H1 (cell line): ENCODE data around the gene ZNF385B. TPM values are rescaled to one million over a fixed set of nuclear protein-coding genes. Genes with fewer than 3 reads are reported as not detected.

Experiments
- CTCF ChIA-PET: fragments of 300-600 bp; sonication (Branson Sonifier 250); formaldehyde crosslinking; loops from one replicate; lab custom pipeline; 2021; ENCODE audit not compliant: partially characterized antibody; lab: Charles Lee
- POLR2A ChIA-PET: fragments of 300-600 bp; sonication (Branson Sonifier 250); formaldehyde crosslinking; loops from one replicate; lab custom pipeline; 2021; ENCODE audit warnings: inconsistent platforms; ENCODE audit not compliant: partially characterized antibody; lab: Charles Lee
- DNase-seq, 2 experiments: peaks; one replicate each; pipeline versions ENCODE4 v3.0.0 to v3.0.0-alpha.2; 2010 to 2022; ENCODE audit warnings: low spot score in 2 of 2, low read depth in 1 of 2, mixed read lengths in 1 of 2
- FAIRE-seq: peaks from 2 replicates; lab custom pipeline; 2011; peaks lifted over from hg19 to GRCh38; lab: Jason Lieb, UNC
- H2AFZ ChIP-seq: 2 replicates; pipeline ENCODE4 v1.8.1; 2012; ENCODE audit warnings: low read length, inconsistent platforms
- H2AK5ac ChIP-seq: 2 replicates; pipeline ENCODE4 v1.6.1; 2013; ENCODE audit warnings: low read depth, low read length
- H2BK120ac ChIP-seq: replicated peaks from 2 replicates; pipeline ENCODE3; 2013; ENCODE audit warnings: low read depth, low read length, inconsistent platforms
- H2BK12ac ChIP-seq: 2 replicates; pipeline ENCODE4 v1.6.1; 2013; ENCODE audit warnings: low read depth, low read length
- H2BK15ac ChIP-seq: 2 replicates; pipeline ENCODE4 v1.6.1; 2013; ENCODE audit warnings: low read length
- H2BK20ac ChIP-seq: 2 replicates; pipeline ENCODE4 v1.6.1; 2013; ENCODE audit warnings: low read length
- H2BK5ac ChIP-seq: 2 replicates; pipeline ENCODE4 v1.6.1; 2013; ENCODE audit warnings: low read depth, low read length
- H3K14ac ChIP-seq: 2 replicates; pipeline ENCODE4 v1.6.1; 2013; ENCODE audit warnings: inconsistent platforms; ENCODE audit not compliant: insufficient read length
- H3K18ac ChIP-seq: 2 replicates; pipeline ENCODE4 v1.6.1; 2013; ENCODE audit warnings: low read length; ENCODE audit errors: extremely low read depth
- H3K23ac ChIP-seq: 2 replicates; pipeline ENCODE4 v1.6.1; 2013; ENCODE audit warnings: inconsistent platforms; ENCODE audit not compliant: insufficient read length
- H3K23me2 ChIP-seq: 2 replicates; pipeline ENCODE4 v1.6.1; 2013; ENCODE audit warnings: low read depth, low read length
- H3K27ac ChIP-seq: 2 replicates; pipeline ENCODE4 v1.6.1; 2011; ENCODE audit warnings: low read depth, low read length, inconsistent platforms
- H3K27me3 ChIP-seq, 4 experiments: replicated peaks in 1 of 4; 1 replicate in 1 of 4; 2 replicates in 3 of 4; pipeline versions ENCODE4 v1.6.1 to v1.8.1; 2011 to 2013; ENCODE audit warnings: low read length in 3 of 4, mild to moderate bottlenecking in 3 of 4, inconsistent platforms in 2 of 4, mixed read lengths in 2 of 4, moderate library complexity in 1 of 4; ENCODE audit not compliant: control insufficient read depth in 3 of 4, insufficient read depth in 3 of 4; ENCODE audit errors: extremely low read depth in 1 of 4
- H3K36me3 ChIP-seq, 4 experiments: 2 replicates each; pipeline versions ENCODE4 v1.6.1 to v1.8.1; 2011 to 2013; ENCODE audit warnings: mild to moderate bottlenecking in 4 of 4, low read length in 3 of 4, moderate library complexity in 2 of 4, control low read depth in 1 of 4, inconsistent platforms in 1 of 4; ENCODE audit not compliant: insufficient read depth in 4 of 4, control insufficient read depth in 2 of 4
- H3K4ac ChIP-seq: replicated peaks from 2 replicates; pipeline ENCODE3; 2013; ENCODE audit warnings: low read length, low read depth, mixed read lengths, inconsistent platforms; ENCODE audit not compliant: insufficient read length
- H3K4me1 ChIP-seq, 4 experiments: replicated peaks in 1 of 4; 1 replicate in 1 of 4; 2 replicates in 3 of 4; pipeline versions ENCODE4 v1.6.1 to v1.8.1; 2011 to 2013; ENCODE audit warnings: low read length in 3 of 4, inconsistent platforms in 2 of 4, mixed read lengths in 1 of 4; ENCODE audit not compliant: insufficient read depth in 4 of 4, control insufficient read depth in 3 of 4
- H3K4me2 ChIP-seq, 2 experiments: 2 replicates each; pipeline versions ENCODE4 v1.6.1 to v1.8.1; 2011 to 2013; ENCODE audit warnings: low read depth in 2 of 2, low read length in 2 of 2, control low read depth in 1 of 2, inconsistent platforms in 1 of 2, mild to moderate bottlenecking in 1 of 2; ENCODE audit not compliant: insufficient read depth in 1 of 2
- H3K4me3 ChIP-seq, 4 experiments: fragments of 200-600, 300-600 bp in 1 of 4; sonication (generic), shearing (Covaris generic), sonication (Bioruptor Twin) in 1 of 4; 2 replicates each; pipeline versions ENCODE4 v1.5.1 to v1.8.1; 2011 to 2016; ENCODE audit warnings: low read length in 4 of 4, low read depth in 3 of 4, control low read depth in 2 of 4, inconsistent platforms in 2 of 4, mild to moderate bottlenecking in 2 of 4, mixed read lengths in 1 of 4, moderate library complexity in 1 of 4; ENCODE audit not compliant: insufficient read depth in 2 of 4; ENCODE audit errors: extremely low read depth in 1 of 4
- H3K56ac ChIP-seq: replicated peaks from 2 replicates; pipeline ENCODE3; 2013; ENCODE audit warnings: low read depth, mild to moderate bottlenecking, mixed read lengths, low read length, inconsistent platforms; ENCODE audit not compliant: insufficient read length
- H3K79me1 ChIP-seq: 2 replicates; pipeline ENCODE4 v1.6.1; 2013; ENCODE audit warnings: low read depth, low read length, control low read depth
- H3K79me2 ChIP-seq, 2 experiments: 2 replicates each; pipeline versions ENCODE4 v1.6.1 to v1.8.1; 2012 to 2013; ENCODE audit warnings: low read length in 2 of 2, mild to moderate bottlenecking in 2 of 2, inconsistent platforms in 1 of 2; ENCODE audit not compliant: insufficient read depth in 2 of 2, control insufficient read depth in 1 of 2
- H3K9ac ChIP-seq, 4 experiments: replicated peaks in 1 of 4; 1 replicate in 1 of 4; 2 replicates in 3 of 4; pipeline versions ENCODE4 v1.6.1 to v1.8.1; 2011 to 2013; ENCODE audit warnings: low read depth in 3 of 4, low read length in 3 of 4, control low read depth in 2 of 4, mild to moderate bottlenecking in 2 of 4, moderate library complexity in 2 of 4, inconsistent platforms in 1 of 4; ENCODE audit errors: extremely low read depth in 1 of 4
- H3K9me3 ChIP-seq, 2 experiments: 2 replicates each; pipeline versions ENCODE4 v1.6.1 to v1.8.1; 2012 to 2013; ENCODE audit warnings: mild to moderate bottlenecking in 2 of 2, moderate library complexity in 2 of 2, control low read depth in 1 of 2, inconsistent platforms in 1 of 2, low read depth in 1 of 2, low read length in 1 of 2, mixed read lengths in 1 of 2; ENCODE audit not compliant: insufficient read depth in 2 of 2
- H4K20me1 ChIP-seq, 2 experiments: replicated peaks in 1 of 2; 2 replicates each; pipeline versions ENCODE3 to v1.8.1; 2011 to 2013; ENCODE audit warnings: inconsistent platforms in 2 of 2, low read length in 2 of 2, mild to moderate bottlenecking in 1 of 2; ENCODE audit not compliant: insufficient read depth in 2 of 2, control insufficient read depth in 1 of 2
- H4K5ac ChIP-seq: 2 replicates; pipeline ENCODE4 v1.6.1; 2013; ENCODE audit warnings: low read length, low read depth, mixed read lengths, inconsistent platforms; ENCODE audit not compliant: insufficient read length
- H4K8ac ChIP-seq: 2 replicates; pipeline ENCODE4 v1.8.0; 2013; ENCODE audit warnings: mild to moderate bottlenecking, moderate library complexity, low read length, inconsistent platforms; ENCODE audit not compliant: insufficient read depth; ENCODE audit errors: extremely low read depth
- H4K91ac ChIP-seq: replicated peaks from 2 replicates; pipeline ENCODE3; 2013; ENCODE audit warnings: low read length, mixed read lengths, inconsistent platforms; ENCODE audit not compliant: insufficient read length
- CREB1 ChIP-seq: IDR thresholded peaks from 2 replicates; pipeline ENCODE4 v1.6.1; 2012; ENCODE audit warnings: inconsistent platforms
- PHF8 ChIP-seq: fragments of 200-600 bp; sonication (generic); conservative IDR thresholded peaks from 2 replicates; pipeline ENCODE4 v1.7.1; 2012; ENCODE audit warnings: low read depth, mild to moderate bottlenecking, inconsistent platforms, low read length, moderate library complexity
- ZNF274 ChIP-seq: IDR thresholded peaks from 2 replicates; pipeline ENCODE4 v1.7.0; 2012; ENCODE audit warnings: low read length, borderline replicate concordance; ENCODE audit errors: extremely low read depth
- WGBS, 2 experiments: shearing (Covaris generic) in 1 of 2; methylation state at CpG; one replicate each; pipeline versions ENCODE4 v1.1.6 to v1.1.7; 2013 to 2015; ENCODE audit warnings: low lambda C conversion rate in 2 of 2, mixed read lengths in 2 of 2, inconsistent platforms in 1 of 2, low coverage in 1 of 2, missing lambda C conversion rate in 1 of 2; ENCODE audit not compliant: insufficient replicate concordance in 2 of 2, insufficient coverage in 1 of 2, insufficient read length in 1 of 2; ENCODE audit errors: extremely low coverage in 1 of 2, missing lambda C conversion rate in 1 of 2; 5-methylcytosine and 5-hydroxymethylcytosine counted together
- polyA plus RNA-seq, 7 experiments: library from polyadenylated mRNA; depleted of rRNA in 3 of 7; stranded (reverse) in 5 of 7; unstranded in 2 of 7; fragments of >200 nt in 5 of 7; fragments of 200-250 nt in 2 of 7; gene quantifications; 1 replicate in 5 of 7; 2 replicates in 1 of 7; 4 replicates in 1 of 7; pipeline versions ENCODE4 v1.2.1 to v1.2.3, GENCODE V29; 2011 to 2013; ENCODE audit warnings: missing spikeins in 2 of 7, mixed read lengths in 2 of 7
- total RNA-seq: library from RNA; stranded (reverse); fragmentation: NEBNext Ultra II Directional; extraction: Animal tissue kit (Norgen Biotek cat#: 25700); gene quantifications from 2 replicates; pipeline ENCODE4 v1.2.1, GENCODE V29; 2021
- TF ChIP-seq, protein P1 (sequence below): IDR thresholded peaks from 2 replicates; pipeline ENCODE4 v1.6.1; 2011; ENCODE audit warnings: low read length, improper control_type of control experiment

ZNF385B gene
- total and polyA plus RNA-seq, 2 of the 8 experiments (the other 6 are each of a cell fraction or from before 2014, with no cell fraction given), result 1.1 to 3.7 TPM

DNA sequence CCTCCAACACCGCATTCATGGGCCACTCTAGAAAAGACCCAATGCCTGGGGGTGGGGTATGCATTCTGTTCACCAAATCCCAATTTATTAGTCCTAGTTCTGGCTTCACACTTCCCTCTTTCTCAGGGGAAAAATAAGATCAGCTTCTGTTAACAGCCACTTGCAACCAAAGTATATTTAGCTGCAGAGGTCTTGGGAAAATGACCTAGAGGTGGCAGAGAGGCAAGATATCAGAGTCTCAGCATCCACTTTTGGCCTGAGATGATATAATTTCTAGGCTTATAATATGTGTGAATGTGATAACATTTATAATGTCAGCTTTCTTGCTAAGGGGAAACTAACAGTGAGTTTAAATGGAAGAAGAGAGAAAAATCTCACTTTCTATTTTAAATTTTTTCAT lies 89.1 kb downstream of the ZNF385B start:
- H3K56ac ChIP-seq, result no peak overlapping the region
- no peak overlapping the region for H2BK12ac ChIP-seq
- no peaks in the 10 kb centered on the region for H3K9me3 ChIP-seq
- no peak overlapping the region for H3K4ac ChIP-seq
- no peaks in the 10 kb centered on the region for H3K4me1 ChIP-seq
- TF ChIP-seq CREB1 (no peak), PHF8 (no peak), ZNF274 (no peak)
- TF ChIP-seq, protein P1, sequence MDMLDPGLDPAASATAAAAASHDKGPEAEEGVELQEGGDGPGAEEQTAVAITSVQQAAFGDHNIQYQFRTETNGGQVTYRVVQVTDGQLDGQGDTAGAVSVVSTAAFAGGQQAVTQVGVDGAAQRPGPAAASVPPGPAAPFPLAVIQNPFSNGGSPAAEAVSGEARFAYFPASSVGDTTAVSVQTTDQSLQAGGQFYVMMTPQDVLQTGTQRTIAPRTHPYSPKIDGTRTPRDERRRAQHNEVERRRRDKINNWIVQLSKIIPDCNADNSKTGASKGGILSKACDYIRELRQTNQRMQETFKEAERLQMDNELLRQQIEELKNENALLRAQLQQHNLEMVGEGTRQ, result no peak
- H3K79me1 ChIP-seq, result no peaks in the 10 kb centered on the region
- H4K5ac ChIP-seq, result no peak overlapping the region
- no peaks in the 10 kb centered on the region for H3K27me3 ChIP-seq
- DNase-seq (no peak), FAIRE-seq (no peak)
- CTCF ChIA-PET, result interaction anchor here (0.5 kb wide), 1 partner anchor 13 kb away, joined by 4 read pairs; no protein-coding TSS in a partner anchor
- H3K79me2 ChIP-seq, result no peaks in the 10 kb centered on the region
- H2AFZ ChIP-seq, result no peak overlapping the region
- no peak overlapping the region for H3K9ac ChIP-seq
- no peak overlapping the region for H4K8ac ChIP-seq
- H2BK20ac ChIP-seq, result no peak overlapping the region
- H3K18ac ChIP-seq, result no peak overlapping the region
- no peaks in the 10 kb centered on the region; a peak in 1 of 8 replicates for H3K36me3 ChIP-seq
- H2AK5ac ChIP-seq, result no peak overlapping the region
- no peak overlapping the region for H3K4me2 ChIP-seq
- no peak overlapping the region for H3K23ac ChIP-seq
- H4K91ac ChIP-seq, result no peak overlapping the region
- H3K27ac ChIP-seq, result no peak overlapping the region
- H3K4me3 ChIP-seq, result no peak overlapping the region
- 93% methylated on average over 1 of the region's 1 CpG; no CpG with 5 or more reads in 1 of the 2 experiments for WGBS, 2 experiments
- H2BK120ac ChIP-seq, result no peak overlapping the region
- no peak overlapping the region for H2BK15ac ChIP-seq
- POLR2A ChIA-PET, result no interaction called here
- no peak overlapping the region for H2BK5ac ChIP-seq
- peaks cover 4% of the 10 kb centered on the region; the same call in 1 of the 2 replicates for H3K23me2 ChIP-seq
- no peak overlapping the region for H3K14ac ChIP-seq
- H4K20me1 ChIP-seq, result no peaks in the 10 kb centered on the region
